Measurements from ENCODE around the gene IRF2. TPM values are rescaled to one million over a fixed set of nuclear protein-coding genes. Genes with fewer than 3 reads are reported as not detected.
A peak's percentile ranks its signal among the peaks of the same experiment; 100 is the strongest.

Gene IRF2
- total RNA-seq, 2 donors from 2014 or later, result 48.1 to 61.7 TPM

GRCh38 chr4:184463856-184464255, 10.5 kb downstream of the IRF2 start:
- ATAC-seq (replicated peaks), result no peak
- Mint-ChIP-seq H3K27me3 (no peaks in the 10 kb centered on the region), H3K27ac (no peak overlapping the region), H3K4me3 (no peak overlapping the region), H3K36me3 (ENCODE audit: low read depth) (peaks cover 41% of the 10 kb centered on the region), H3K9me3 (no peaks in the 10 kb centered on the region), H3K4me1 (peaks cover 56% of the 10 kb centered on the region)

- no peak overlapping the region for H3K27ac Mint-ChIP-seq
- no peak for ATAC-seq (replicated peaks)
These were observed 11.2 kb downstream of the IRF2 start for GRCh38 chr4:184463158-184463557.

GRCh38 chr4:184462724-184463123, 11.6 kb downstream of the IRF2 start:
- H3K4me3 Mint-ChIP-seq, result no peak overlapping the region

More at GRCh38 chr4:184463158-184463557, 11.2 kb downstream of the IRF2 start:
- Mint-ChIP-seq H3K9me3 (no peaks in the 10 kb centered on the region), H3K27me3 (no peaks in the 10 kb centered on the region), H3K4me3 (no peak overlapping the region), H3K36me3 (ENCODE audit: low read depth) (peaks cover 43% of the 10 kb centered on the region), H3K4me1 (peaks cover 61% of the 10 kb centered on the region)

GRCh38 chr4:184461711-184462441, 12.5 kb downstream of the IRF2 start:
- ATAC-seq (replicated peaks), result no peak
- H3K4me3 Mint-ChIP-seq, result no peak overlapping the region
- peaks cover 48% of the 10 kb centered on the region for H3K4me1 Mint-ChIP-seq
- no peaks in the 10 kb centered on the region for H3K27me3 Mint-ChIP-seq
- H3K36me3 Mint-ChIP-seq (ENCODE audit: low read depth), result peaks cover 39% of the 10 kb centered on the region
- H3K27ac Mint-ChIP-seq, result peak overlapping the region; percentile 31
- no peaks in the 10 kb centered on the region for H3K9me3 Mint-ChIP-seq

More at GRCh38 chr4:184462724-184463123, 11.6 kb downstream of the IRF2 start:
- peaks cover 43% of the 10 kb centered on the region for H3K36me3 Mint-ChIP-seq (ENCODE audit: low read depth)
- no peak overlapping the region for H3K27ac Mint-ChIP-seq
- no peaks in the 10 kb centered on the region for H3K27me3 Mint-ChIP-seq
- no peaks in the 10 kb centered on the region for H3K9me3 Mint-ChIP-seq
- H3K4me1 Mint-ChIP-seq, result peaks cover 57% of the 10 kb centered on the region
- no peak for ATAC-seq (replicated peaks)

- H3K4me3 Mint-ChIP-seq, result peak overlapping the region; percentile 74
- no peaks in the 10 kb centered on the region for H3K27me3 Mint-ChIP-seq
These were observed 13.7 kb downstream of the IRF2 start for GRCh38 chr4:184460499-184461285.

GRCh38 chr4:184459413-184459812, 14.9 kb downstream of the IRF2 start:
- H3K4me1 Mint-ChIP-seq, result peaks cover 48% of the 10 kb centered on the region
- H3K36me3 Mint-ChIP-seq (ENCODE audit: low read depth), result peaks cover 34% of the 10 kb centered on the region
- H3K4me3 Mint-ChIP-seq, result peak overlapping the region; percentile 74
- no peaks in the 10 kb centered on the region for H3K27me3 Mint-ChIP-seq
- peak; percentile 96 for ATAC-seq (replicated peaks)
- H3K27ac Mint-ChIP-seq, result peak overlapping the region; percentile 94
- H3K9me3 Mint-ChIP-seq, result no peaks in the 10 kb centered on the region

More at GRCh38 chr4:184460499-184461285, 13.7 kb downstream of the IRF2 start:
- peaks cover 43% of the 10 kb centered on the region for H3K4me1 Mint-ChIP-seq
- H3K9me3 Mint-ChIP-seq, result no peaks in the 10 kb centered on the region
- H3K27ac Mint-ChIP-seq, result no peak overlapping the region
- H3K36me3 Mint-ChIP-seq (ENCODE audit: low read depth), result peaks cover 40% of the 10 kb centered on the region
- ATAC-seq (replicated peaks), result no peak

- peak overlapping the region; percentile 94 for H3K27ac Mint-ChIP-seq
These were observed 16.7 kb downstream of the IRF2 start for GRCh38 chr4:184457535-184458249.

GRCh38 chr4:184456337-184456736, 18.0 kb downstream of the IRF2 start:
- peak overlapping the region; percentile 49 for H3K27ac Mint-ChIP-seq

More at GRCh38 chr4:184457535-184458249, 16.7 kb downstream of the IRF2 start:
- peaks cover 49% of the 10 kb centered on the region for H3K4me1 Mint-ChIP-seq
- no peaks in the 10 kb centered on the region for H3K9me3 Mint-ChIP-seq
- H3K4me3 Mint-ChIP-seq, result peak overlapping the region; percentile 74
- H3K36me3 Mint-ChIP-seq (ENCODE audit: low read depth), result peaks cover 34% of the 10 kb centered on the region
- no peak for ATAC-seq (replicated peaks)
- H3K27me3 Mint-ChIP-seq, result no peaks in the 10 kb centered on the region

GRCh38 chr4:184455299-184455698, 19.1 kb downstream of the IRF2 start:
- Mint-ChIP-seq H3K4me3 (no peak overlapping the region), H3K27ac (peak overlapping the region; percentile 49), H3K27me3 (no peaks in the 10 kb centered on the region), H3K36me3 (ENCODE audit: low read depth) (peaks cover 40% of the 10 kb centered on the region), H3K9me3 (no peaks in the 10 kb centered on the region), H3K4me1 (peaks cover 44% of the 10 kb centered on the region)
- ATAC-seq (replicated peaks), result no peak

More at GRCh38 chr4:184456337-184456736, 18.0 kb downstream of the IRF2 start:
- Mint-ChIP-seq H3K36me3 (ENCODE audit: low read depth) (peaks cover 39% of the 10 kb centered on the region), H3K4me1 (peaks cover 48% of the 10 kb centered on the region), H3K27me3 (no peaks in the 10 kb centered on the region), H3K9me3 (no peaks in the 10 kb centered on the region), H3K4me3 (no peak overlapping the region)
- no peak for ATAC-seq (replicated peaks)

- Mint-ChIP-seq H3K9me3 (no peaks in the 10 kb centered on the region), H3K27me3 (no peaks in the 10 kb centered on the region), H3K4me3 (peak overlapping the region; percentile 86), H3K27ac (peak overlapping the region; percentile 93), H3K4me1 (peaks cover 43% of the 10 kb centered on the region), H3K36me3 (ENCODE audit: low read depth) (peaks cover 42% of the 10 kb centered on the region)
- peak; percentile 97 for ATAC-seq (replicated peaks)
These were observed 20.8 kb downstream of the IRF2 start for GRCh38 chr4:184453365-184454160.

GRCh38 chr4:184452740-184453139, 21.6 kb downstream of the IRF2 start:
- no peak overlapping the region for H3K4me3 Mint-ChIP-seq
- peaks cover 45% of the 10 kb centered on the region for H3K36me3 Mint-ChIP-seq (ENCODE audit: low read depth)
- peaks cover 49% of the 10 kb centered on the region for H3K4me1 Mint-ChIP-seq
- no peaks in the 10 kb centered on the region for H3K27me3 Mint-ChIP-seq
- no peak overlapping the region for H3K27ac Mint-ChIP-seq
- H3K9me3 Mint-ChIP-seq, result no peaks in the 10 kb centered on the region
- no peak for ATAC-seq (replicated peaks)

- ATAC-seq (replicated peaks), result no peak
- Mint-ChIP-seq H3K4me1 (peaks cover 58% of the 10 kb centered on the region), H3K36me3 (ENCODE audit: low read depth) (peaks cover 49% of the 10 kb centered on the region), H3K27ac (no peak overlapping the region), H3K9me3 (no peaks in the 10 kb centered on the region), H3K4me3 (no peak overlapping the region), H3K27me3 (no peaks in the 10 kb centered on the region)
These were observed 22.6 kb downstream of the IRF2 start for GRCh38 chr4:184451726-184452125.

GRCh38 chr4:184450743-184451535, 23.4 kb downstream of the IRF2 start:
- peaks cover 51% of the 10 kb centered on the region for H3K36me3 Mint-ChIP-seq (ENCODE audit: low read depth)
- H3K4me1 Mint-ChIP-seq, result peaks cover 64% of the 10 kb centered on the region
- no peak overlapping the region for H3K27ac Mint-ChIP-seq
- H3K27me3 Mint-ChIP-seq, result no peaks in the 10 kb centered on the region
- no peak overlapping the region for H3K4me3 Mint-ChIP-seq
- no peaks in the 10 kb centered on the region for H3K9me3 Mint-ChIP-seq
- ATAC-seq (replicated peaks), result no peak
